IPS-11a (cell line): ENCODE data around the gene BCAM.
"Not testable (repeated sequence)": the region's sequence is repeated elsewhere in the genome, so short reads cannot be mapped to it uniquely, and the experiment has no call there.

Experiments used
- H3K4me3 ChIP-seq: one replicate; pipeline ENCODE4 v1.5.1; 2013; ENCODE audit warnings: low read depth, low read length, control low read depth

The BCAM gene

DNA sequence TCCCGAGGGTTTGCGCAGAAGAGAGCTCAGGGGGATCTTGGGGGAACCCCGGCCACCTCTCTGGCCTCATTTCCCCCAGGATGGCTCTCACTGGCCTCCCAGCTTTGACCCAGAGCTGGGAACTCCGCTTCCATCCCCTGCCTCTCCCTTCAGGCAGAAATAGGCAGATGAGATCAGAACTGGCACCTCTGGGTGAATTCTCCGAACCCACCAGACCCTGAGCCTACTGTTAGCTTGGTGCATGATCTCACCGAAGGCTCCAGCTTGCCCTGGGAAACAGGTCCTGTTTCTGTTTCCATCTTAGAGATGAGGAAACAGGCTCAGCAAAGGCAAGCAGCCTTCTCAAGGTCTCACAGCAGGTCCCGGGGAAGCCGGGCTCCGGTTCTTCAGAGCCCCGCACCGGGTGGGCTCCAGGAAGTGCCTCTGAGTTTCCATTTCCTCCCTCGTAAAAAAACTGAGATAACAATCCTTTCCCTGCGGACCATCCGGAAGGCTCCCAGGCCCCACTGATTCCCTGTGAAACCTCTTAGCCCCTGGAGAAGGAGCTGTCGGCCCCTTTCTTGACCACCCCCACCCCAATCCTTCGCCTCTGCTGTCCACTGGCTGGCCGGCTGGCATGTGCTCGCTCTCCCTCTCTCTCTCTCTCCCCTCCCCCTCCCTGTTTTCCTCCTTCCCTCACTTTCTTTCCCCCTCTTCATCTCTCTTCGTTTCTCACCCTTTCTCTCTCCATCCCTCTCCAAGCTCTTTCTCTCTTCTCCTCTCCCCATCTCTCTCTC lies 39.3 kb downstream of the BCAM start:
- H3K4me3 ChIP-seq: peak overlapping the region; percentile 94

DNA sequence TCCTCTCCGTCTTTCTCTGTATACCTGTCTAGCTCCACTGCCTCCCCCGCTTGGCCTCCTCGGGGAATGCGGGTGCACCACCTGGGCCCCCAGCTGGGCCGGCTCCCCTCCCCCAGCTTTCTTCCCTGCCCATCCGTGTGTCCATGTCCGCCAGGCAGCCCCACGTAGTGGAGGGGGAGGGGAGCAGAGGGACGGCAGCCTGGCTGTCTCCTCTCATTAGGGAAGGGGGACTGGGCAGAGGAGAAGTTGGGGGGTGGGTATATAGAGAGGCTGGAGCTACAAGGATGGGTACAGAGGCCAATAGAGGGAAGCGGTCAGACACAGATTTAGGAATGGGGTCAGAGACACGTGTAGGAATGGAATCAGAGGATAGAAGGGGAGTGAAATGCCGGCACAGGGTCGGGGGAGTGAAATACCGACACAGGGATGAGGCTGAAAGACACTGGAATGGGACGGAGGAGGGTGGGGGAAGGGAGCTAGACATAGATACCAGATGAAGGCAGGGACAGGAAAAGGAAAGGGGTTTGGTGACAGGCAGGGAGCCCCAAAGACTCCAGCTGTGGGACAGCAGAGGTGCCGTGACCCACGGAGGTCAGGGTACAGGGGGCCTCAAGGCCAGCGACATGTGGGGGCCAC lies 40.0 kb downstream of the BCAM start:
- H3K4me3 ChIP-seq: peak overlapping the region; percentile 94

DNA sequence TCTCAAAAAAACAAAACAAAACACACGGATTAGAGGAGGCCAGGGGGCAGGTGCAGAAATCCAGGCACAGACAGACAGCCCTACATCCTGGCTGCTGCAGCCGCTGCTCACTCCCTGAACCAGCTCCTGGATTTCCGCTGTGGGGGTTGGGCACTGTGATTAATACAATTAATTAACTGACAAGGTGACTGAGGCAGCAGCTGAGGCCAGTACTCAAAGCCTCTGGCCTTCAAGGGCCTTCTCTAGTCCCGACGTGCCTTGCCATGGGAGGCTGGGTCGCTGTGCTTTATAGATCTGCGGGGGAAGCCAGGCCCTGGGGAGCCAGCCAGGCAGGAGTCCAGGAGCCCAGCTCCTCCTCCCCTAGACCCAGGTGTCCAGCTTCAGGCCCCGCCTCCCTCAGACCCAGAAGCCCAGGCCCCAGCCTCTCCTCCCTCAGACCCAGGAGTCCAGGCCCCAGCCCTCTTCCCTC lies 41.8 kb downstream of the BCAM start:
- no peak overlapping the region for H3K4me3 ChIP-seq

DNA sequence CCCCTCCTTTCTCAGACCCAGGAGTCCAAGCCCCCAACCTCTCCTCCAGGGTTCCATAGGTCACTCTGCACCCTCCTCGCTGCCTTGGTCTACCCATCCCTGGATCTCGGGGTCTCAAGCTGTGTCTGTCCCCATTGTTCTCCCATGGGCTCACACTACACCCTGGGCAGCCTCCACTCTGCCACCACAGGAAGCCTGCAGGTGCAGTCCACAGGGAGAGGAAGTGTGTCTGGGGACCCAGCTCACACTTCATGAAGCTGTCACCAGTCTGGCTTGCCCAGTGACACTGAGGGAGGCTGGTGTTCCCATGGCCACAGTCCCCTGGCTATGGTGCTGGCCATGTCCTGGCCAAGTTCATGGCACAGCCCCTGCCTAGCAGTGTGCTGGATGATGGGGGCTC lies 42.5 kb downstream of the BCAM start:
- H3K4me3 ChIP-seq: no peak overlapping the region

DNA sequence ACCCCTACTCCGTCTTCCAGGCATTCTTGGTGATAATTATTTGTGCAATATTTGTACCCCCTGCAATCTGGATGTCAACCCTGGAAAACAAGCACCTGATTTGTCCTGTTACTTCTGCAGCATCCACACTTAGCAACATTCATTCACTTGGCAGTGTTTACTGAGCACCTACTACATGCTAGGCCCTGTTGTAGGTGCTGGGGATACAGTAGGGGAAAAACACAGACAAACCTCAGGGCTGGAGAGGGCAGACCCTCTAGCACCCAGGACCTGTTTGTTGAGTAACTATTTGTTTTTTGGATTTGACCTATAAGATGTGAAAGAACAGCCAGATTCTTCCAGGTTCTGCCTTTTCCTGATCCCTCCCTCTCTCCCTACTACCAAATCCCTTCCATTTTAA lies 46.7 kb downstream of the BCAM start:
- H3K4me3 ChIP-seq: no peak overlapping the region

DNA sequence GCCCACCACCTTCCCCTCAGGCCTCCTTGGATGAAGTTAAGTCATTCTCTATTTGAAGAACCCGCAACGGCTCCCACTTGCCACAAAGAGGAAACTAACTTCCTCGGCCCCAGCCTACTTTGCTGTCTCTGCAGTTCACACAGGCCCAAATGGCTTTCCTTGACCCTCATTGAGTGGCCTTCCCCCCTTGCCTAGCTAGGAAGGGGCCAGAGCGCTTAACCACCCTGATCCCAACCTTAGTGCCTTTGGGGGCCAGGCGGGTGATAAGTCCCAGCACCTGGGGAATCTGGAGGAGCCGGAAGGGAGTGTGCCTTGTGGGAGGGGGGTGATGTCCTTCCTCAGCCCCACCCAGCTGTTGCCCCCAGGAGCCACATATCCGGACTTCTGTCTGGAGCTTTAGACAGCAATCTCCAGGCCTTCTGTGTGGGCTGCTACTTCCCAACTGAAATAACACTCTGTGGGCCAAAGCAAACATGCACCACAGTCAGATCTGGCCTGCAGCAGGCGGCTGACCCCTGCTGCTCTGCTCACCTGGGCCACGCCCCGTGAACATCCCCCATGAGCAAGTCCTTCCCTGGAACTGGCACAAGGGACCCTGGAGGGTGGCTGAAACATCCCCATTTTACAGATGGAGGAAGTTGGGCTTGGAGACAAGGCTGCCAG lies 47.6 kb downstream of the BCAM start:
- no peak overlapping the region for H3K4me3 ChIP-seq

DNA sequence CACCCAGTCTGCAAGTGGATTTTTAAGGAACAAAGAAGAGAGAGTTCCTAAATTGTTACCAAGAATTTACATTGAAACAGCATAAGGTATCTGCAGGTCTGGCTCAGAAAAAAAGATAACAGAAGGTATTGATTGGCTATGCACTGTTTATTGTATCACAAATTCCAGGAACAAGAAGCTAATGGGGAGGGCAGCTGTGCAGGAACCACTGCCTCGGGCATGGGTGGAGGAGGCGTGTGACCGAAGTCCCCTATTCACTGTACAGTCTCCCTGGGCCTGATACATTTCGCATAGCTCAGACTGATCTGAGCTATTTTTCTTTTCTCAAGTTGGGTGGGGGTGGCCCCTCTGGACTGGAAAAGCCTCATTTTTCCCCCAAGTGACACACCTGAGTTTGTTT lies 48.9 kb downstream of the BCAM start:
- no peak overlapping the region for H3K4me3 ChIP-seq

DNA sequence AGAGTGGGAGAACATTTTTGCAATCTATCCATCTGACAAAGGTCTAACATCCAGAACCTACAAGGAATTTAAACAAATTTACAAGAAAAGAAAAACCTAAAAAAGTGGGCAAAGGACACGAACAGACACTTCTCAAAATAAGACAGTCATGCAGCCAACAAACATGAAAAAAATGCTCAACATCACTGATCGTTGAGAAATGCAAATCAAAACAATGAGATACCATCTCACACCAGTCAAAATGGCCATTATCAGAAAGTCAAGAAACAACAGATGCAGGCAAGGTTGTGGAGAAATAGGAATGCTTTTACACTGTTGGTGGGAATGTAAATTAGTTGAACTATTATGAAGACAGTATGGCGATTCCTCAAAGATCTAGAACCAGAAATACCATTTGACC lies 52.7 kb downstream of the BCAM start:
- not testable (repeated sequence) for H3K4me3 ChIP-seq

DNA sequence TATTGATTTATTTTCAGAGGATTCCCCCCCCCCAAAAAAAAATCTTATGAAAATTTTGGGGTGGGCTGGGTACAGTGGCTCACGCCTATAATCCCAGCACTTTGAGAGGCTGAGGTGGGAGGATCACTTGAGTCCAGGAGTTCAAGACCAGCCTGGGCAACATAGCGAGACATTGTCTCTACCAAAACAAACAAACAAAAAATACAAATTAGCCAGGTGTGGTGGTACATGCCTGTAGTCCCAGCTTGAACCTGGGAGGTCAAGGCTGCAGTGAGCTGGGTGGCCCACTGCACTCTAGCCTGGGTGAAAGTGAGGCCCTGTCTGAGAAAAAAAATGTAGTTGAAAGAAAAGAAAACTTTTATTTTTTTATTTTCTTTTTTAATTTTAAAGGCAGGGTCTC lies 55.1 kb downstream of the BCAM start:
- no peak overlapping the region for H3K4me3 ChIP-seq

DNA sequence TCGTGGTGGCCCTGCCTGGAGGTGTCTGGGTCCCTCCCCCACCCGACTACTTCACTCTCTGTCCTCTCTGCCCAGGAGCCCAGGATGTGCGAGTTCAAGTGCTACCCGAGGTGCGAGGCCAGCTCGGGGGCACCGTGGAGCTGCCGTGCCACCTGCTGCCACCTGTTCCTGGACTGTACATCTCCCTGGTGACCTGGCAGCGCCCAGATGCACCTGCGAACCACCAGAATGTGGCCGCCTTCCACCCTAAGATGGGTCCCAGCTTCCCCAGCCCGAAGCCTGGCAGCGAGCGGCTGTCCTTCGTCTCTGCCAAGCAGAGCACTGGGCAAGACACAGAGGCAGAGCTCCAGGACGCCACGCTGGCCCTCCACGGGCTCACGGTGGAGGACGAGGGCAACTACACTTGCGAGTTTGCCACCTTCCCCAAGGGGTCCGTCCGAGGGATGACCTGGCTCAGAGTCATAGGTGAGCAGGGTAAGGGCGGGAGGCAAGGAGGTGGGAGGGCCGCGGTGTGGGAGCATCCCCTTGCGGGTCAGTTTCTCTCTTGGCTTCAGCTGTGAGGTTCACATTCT lies 56.4 kb downstream of the BCAM start:
- H3K4me3 ChIP-seq: no peak overlapping the region

DNA sequence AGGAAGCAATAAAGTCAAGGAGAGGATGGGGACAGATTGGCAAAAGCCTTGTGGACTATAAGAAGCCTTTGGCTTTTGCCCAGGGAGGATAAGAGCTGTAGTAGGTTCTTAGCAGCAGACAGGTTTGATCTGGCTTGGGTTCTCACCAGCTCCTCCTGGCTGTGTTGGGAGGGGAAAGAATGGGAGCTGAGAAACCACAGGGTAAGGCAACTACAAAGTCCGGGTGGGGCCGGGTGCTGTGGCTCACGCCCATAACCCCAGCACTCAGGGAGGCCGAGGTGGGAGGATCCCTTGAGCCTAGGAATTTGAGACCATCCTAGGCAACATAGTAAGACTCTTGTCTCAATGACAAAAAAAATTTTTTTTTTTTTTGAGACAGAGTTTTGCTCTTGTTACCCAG lies 57.8 kb downstream of the BCAM start:
- no peak overlapping the region for H3K4me3 ChIP-seq

DNA sequence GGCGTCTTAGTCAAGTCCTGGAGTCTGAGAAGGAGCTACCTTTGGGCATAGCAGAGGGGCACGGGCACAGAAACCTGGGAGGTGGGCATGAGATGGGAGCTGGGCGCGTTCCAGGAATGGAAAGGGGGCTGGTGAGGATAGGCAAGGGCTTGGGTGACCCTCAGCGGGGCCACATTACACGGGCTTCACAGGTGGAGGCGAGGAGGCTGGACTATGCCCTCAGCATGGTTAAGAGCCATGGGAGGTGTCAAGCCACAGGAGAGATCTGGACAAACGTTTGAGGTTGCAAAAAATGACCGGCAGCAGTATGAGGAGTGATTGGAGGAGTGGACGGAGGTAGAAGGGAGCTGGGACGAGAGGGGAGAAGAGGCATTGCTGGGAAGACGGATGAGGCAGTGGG lies 58.7 kb downstream of the BCAM start:
- no peak overlapping the region for H3K4me3 ChIP-seq

DNA sequence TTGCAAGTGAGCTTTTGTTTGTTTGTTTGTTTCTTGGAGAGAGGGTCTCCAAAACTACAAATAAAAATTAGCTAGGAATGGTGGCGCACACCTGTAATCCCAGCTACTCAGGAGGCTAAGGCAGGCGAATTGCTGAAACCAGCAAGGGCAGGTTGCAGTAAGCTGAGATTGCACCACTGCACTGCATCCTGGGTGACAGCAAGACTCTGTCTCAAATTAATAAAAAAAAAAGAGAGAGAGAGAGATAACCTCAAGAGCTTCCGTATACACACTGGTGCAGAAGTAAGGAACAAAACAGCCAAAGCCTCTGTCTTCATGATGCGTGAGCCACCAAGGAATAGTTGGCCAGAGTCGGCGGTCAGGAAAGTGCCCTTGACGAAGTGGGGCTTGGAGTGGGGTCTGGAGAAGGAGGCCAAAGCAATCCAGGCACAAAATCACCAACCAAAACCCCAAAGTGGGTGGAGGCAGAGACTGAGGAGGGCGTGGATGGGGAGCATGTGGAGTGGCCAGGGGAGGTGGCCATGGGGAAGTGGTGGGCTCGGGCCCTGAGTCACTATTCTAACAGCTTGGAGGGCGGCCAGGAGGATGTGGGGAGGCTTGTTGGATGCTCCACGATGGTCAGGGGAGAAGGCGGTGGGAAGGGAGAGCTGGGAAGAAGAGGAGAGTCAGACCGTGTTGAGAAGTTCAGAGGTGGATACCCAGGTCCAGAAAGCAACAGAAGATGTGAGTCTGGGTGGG lies 61.0 kb downstream of the BCAM start:
- no peak overlapping the region for H3K4me3 ChIP-seq
